ENCODE results near the gene EPHX1. TPM values are rescaled to one million over a fixed set of nuclear protein-coding genes. Genes with fewer than 3 reads are reported as not detected.

EPHX1 gene
- total and polyA plus RNA-seq, 10 of the 15 experiments (the other 5 are each of a cell fraction or from before 2014, with no cell fraction given): 0.33 to 2.9 (median 0.78) TPM; not detected in 2

- ATAC-seq (no peak), FAIRE-seq (no peak), DNase-seq (ENCODE audit: low read depth, low spot score) (no peak)
- H3K4me1 ChIP-seq (ENCODE audit: control insufficient read depth, insufficient read depth, low read length): peaks cover 6% of the 10 kb centered on the region
- H3K4me2 ChIP-seq (ENCODE audit: control insufficient read depth, insufficient read depth): no peak overlapping the region
- SMC1A ChIA-PET (ENCODE audit: uncharacterized antibody, unreplicated experiment): interaction anchor here (0.8 kb wide), 2 partner anchors 11 to 13 kb away, joined by 3 read pairs; no protein-coding TSS in a partner anchor
- H3K27me3 ChIP-seq (replicated peaks in 1 of 2; ENCODE audit: control insufficient read depth in 2 of 2, insufficient read depth in 2 of 2, low read length in 1 of 2): no peaks in the 10 kb centered on the region
- RAD21 ChIA-PET (ENCODE audit: unreplicated experiment): no interaction called here
- POLR2A ChIA-PET: no interaction called here
- peaks cover 9 to 28% of the 10 kb centered on the region in 2 experiments for H3K36me3 ChIP-seq (ENCODE audit: control insufficient read depth in 2 of 2, insufficient read depth in 2 of 2, low read length in 1 of 2)
- H3K9ac ChIP-seq (ENCODE audit: control insufficient read depth, insufficient read depth, low read length): no peak overlapping the region
- no TSS peak for BruUV-seq (replicated peaks)
- no peak for TF ChIP-seq ZNF217 (IDR thresholded peaks at IDR 0.05)
- no peak for TF ChIP-seq KAT2A (conservative IDR thresholded peaks at IDR 0.05; ENCODE audit: control insufficient read depth, low read depth, low read length)
- TF ChIP-seq SREBF2 (IDR thresholded peaks at IDR 0.05; ENCODE audit: low read length): no peak
- TF ChIP-seq ZNF592 (IDR thresholded peaks at IDR 0.05): no peak
- TF ChIP-seq CBX3 (IDR thresholded peaks at IDR 0.05; ENCODE audit: borderline replicate concordance, low read depth): no peak
- TF ChIP-seq IRF3 (IDR thresholded peaks at IDR 0.05): no peak
- no peak for TF ChIP-seq MXI1 (IDR thresholded peaks at IDR 0.05; ENCODE audit: low read depth, low read length)
- TF ChIP-seq FOS (IDR thresholded peaks at IDR 0.05; ENCODE audit: borderline replicate concordance, extremely low read depth, insufficient read length): no peak
- TF ChIP-seq BCL11A (IDR thresholded peaks at IDR 0.05; ENCODE audit: low read depth, low read length): no peak
- no peak for TF ChIP-seq EED (IDR thresholded peaks at IDR 0.05; ENCODE audit: low read depth)
- TF ChIP-seq MEF2A (IDR thresholded peaks at IDR 0.05; ENCODE audit: insufficient read depth, low read depth, low read length): no peak
- no peak for TF ChIP-seq HSF1 (IDR thresholded peaks at IDR 0.05; ENCODE audit: low read depth, low read length)
- TF ChIP-seq STAT1 (conservative IDR thresholded peaks at IDR 0.05): no peak
- no peak for TF ChIP-seq HDAC6 (IDR thresholded peaks at IDR 0.05; ENCODE audit: unreplicated experiment)
- intact Hi-C loops (cut with micrococcal nuclease; ENCODE audit: unreplicated experiment): no loop called here
- no peak overlapping the region for H3K4me3 ChIP-seq
- no peaks in the 10 kb centered on the region for H4K20me1 ChIP-seq (ENCODE audit: control insufficient read depth, insufficient read depth)
- in situ Hi-C loops (cut with MboI): no loop called here
- 92% methylated on average over 8 of the region's 8 CpGs for WGBS (ENCODE audit: insufficient coverage, insufficient replicate concordance, low lambda C conversion rate, missing lambda C conversion rate)
- H3K9me3 ChIP-seq (replicated peaks; ENCODE audit: control insufficient read depth, insufficient read depth, low read length): no peaks in the 10 kb centered on the region
- H2AFZ ChIP-seq (ENCODE audit: control insufficient read depth, low read depth, low read length): no peak overlapping the region
- H3K27ac ChIP-seq (ENCODE audit: control insufficient read depth, insufficient read depth): no peak overlapping the region
- CTCF ChIA-PET: no interaction called here
- H3K79me2 ChIP-seq (ENCODE audit: control insufficient read depth, insufficient read depth, low read length): no peaks in the 10 kb centered on the region
These were observed 58.9 kb downstream of the EPHX1 start for GRCh38 chr1:225868631-225869330.
